Gastroesophageal sphincter (tissue), 4 donors: ENCODE measurements around the gene TUBB4A. TPM values are rescaled to one million over a fixed set of nuclear protein-coding genes. Genes with fewer than 3 reads are reported as not detected.
A peak's percentile ranks its signal among the peaks of the same experiment; 100 is the strongest.

Source experiments
- ATAC-seq: fragments of 150-250 bp; one replicate; pipeline ENCODE4 v1.9.1; 2016; ENCODE audit warnings: mild to moderate bottlenecking, moderate library complexity
- H3K27ac ChIP-seq, 4 donors: fragments of 200-600 bp; sonication (generic) in 3 of 4; 1 replicate in 3 of 4; 2 replicates in 1 of 4; pipeline ENCODE4 v1.5.1; 2016 to 2019
- H3K27me3 ChIP-seq: fragments of 200-600 bp; sonication (generic); one replicate; pipeline ENCODE4 v1.5.1; 2019
- H3K36me3 ChIP-seq, 2 donors: fragments of 200-600 bp; sonication (generic); one replicate each; pipeline ENCODE4 v1.5.1; 2019; ENCODE audit warnings: control low read depth in 1 of 2
- H3K4me1 ChIP-seq, 3 donors: fragments of 200-600 bp; sonication (generic); 1 replicate in 2 of 3; 2 replicates in 1 of 3; pipeline ENCODE4 v1.5.1; 2016 to 2019; ENCODE audit warnings: control low read depth in 2 of 3
- H3K4me3 ChIP-seq, 2 donors: fragments of 200-600 bp; sonication (generic); one replicate each; pipeline ENCODE4 v1.5.1; 2019; ENCODE audit warnings: mild to moderate bottlenecking in 1 of 2, moderate library complexity in 1 of 2
- H3K9me3 ChIP-seq, 3 donors: fragments of 200-600 bp; sonication (generic); one replicate each; pipeline ENCODE4 v1.5.1; 2017 to 2019; ENCODE audit warnings: control low read depth in 2 of 3
- EP300 ChIP-seq: sonication (generic); formaldehyde crosslinking; IDR thresholded peaks from one replicate; pipeline ENCODE4 v1.6.1; 2017; ENCODE audit warnings: antibody characterized with exemption, mild to moderate bottlenecking
- POLR2A ChIP-seq, 2 donors: fragments of 450-650 bp; IDR thresholded peaks; one replicate each; pipeline ENCODE4 v1.6.1; 2017; ENCODE audit warnings: antibody characterized with exemption in 2 of 2, mild to moderate bottlenecking in 2 of 2, moderate library complexity in 1 of 2
- POLR2AphosphoS5 ChIP-seq: sonication (generic); formaldehyde crosslinking; IDR thresholded peaks from one replicate; pipeline ENCODE4 v1.6.1; 2017; ENCODE audit warnings: antibody characterized with exemption
- WGBS, 2 donors: methylation state at CpG; one replicate each; pipeline ENCODE4 v1.1.5; 2018; ENCODE audit warnings: low coverage in 1 of 2; 5-methylcytosine and 5-hydroxymethylcytosine counted together
- total RNA-seq, 4 donors: library from RNA; depleted of rRNA; stranded (reverse); fragments of >200 nt; gene quantifications; one replicate each; pipeline ENCODE4 v1.1.0, GENCODE V29; 2016
- TF ChIP-seq, protein P1 (sequence below), 4 experiments: fragments of 200-600 bp in 2 of 4; fragments of 450-650 bp in 2 of 4; sonication (generic) in 1 of 4; IDR thresholded peaks; one replicate each; pipeline ENCODE4 v1.5.1; 2017 to 2019; ENCODE audit warnings: antibody characterized with exemption in 4 of 4, mild to moderate bottlenecking in 2 of 4, moderate library complexity in 2 of 4

Gene TUBB4A
- total RNA-seq, 4 donors from 2014 or later: 1.2 to 3.2 (median 2.2) TPM

DNA sequence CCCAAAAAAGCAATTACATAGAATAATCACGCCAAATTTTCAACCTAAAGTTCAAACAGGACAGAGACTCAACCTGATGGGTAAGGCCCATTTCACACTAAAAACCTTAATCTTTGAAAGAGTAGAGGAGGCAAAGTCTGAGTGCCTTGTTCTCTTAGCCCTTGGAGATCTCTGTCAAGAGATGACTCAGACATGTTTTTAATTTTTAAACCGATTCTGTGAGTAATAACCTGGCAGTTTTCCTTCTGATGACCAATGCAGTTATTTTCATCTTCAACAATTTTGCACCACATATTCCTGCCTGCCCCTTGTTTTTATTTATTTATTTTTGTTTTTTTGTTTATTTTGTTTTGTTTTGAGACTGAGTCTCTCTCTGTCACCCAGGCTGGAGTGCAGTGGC lies 17.2 kb upstream of the TUBB4A start:
- no peaks in the 10 kb centered on the region for H3K36me3 ChIP-seq
- 21 to 33% methylated on average over 2 of the region's 2 CpGs for WGBS, 2 donors
- peaks cover 0 to 19% (median 0%) of the 10 kb centered on the region in 3 donors for H3K4me1 ChIP-seq
- ATAC-seq: no peak
- H3K9me3 ChIP-seq: no peaks in the 10 kb centered on the region
- H3K4me3 ChIP-seq: no peak overlapping the region
- H3K27ac ChIP-seq: no peak overlapping the region
- TF ChIP-seq POLR2A (IDR thresholded peaks at IDR 0.05): no peak
- TF ChIP-seq, protein P1, sequence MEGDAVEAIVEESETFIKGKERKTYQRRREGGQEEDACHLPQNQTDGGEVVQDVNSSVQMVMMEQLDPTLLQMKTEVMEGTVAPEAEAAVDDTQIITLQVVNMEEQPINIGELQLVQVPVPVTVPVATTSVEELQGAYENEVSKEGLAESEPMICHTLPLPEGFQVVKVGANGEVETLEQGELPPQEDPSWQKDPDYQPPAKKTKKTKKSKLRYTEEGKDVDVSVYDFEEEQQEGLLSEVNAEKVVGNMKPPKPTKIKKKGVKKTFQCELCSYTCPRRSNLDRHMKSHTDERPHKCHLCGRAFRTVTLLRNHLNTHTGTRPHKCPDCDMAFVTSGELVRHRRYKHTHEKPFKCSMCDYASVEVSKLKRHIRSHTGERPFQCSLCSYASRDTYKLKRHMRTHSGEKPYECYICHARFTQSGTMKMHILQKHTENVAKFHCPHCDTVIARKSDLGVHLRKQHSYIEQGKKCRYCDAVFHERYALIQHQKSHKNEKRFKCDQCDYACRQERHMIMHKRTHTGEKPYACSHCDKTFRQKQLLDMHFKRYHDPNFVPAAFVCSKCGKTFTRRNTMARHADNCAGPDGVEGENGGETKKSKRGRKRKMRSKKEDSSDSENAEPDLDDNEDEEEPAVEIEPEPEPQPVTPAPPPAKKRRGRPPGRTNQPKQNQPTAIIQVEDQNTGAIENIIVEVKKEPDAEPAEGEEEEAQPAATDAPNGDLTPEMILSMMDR (IDR thresholded peaks at IDR 0.05): no peak
- no peak for TF ChIP-seq POLR2AphosphoS5
- no peak for TF ChIP-seq EP300
- H3K27me3 ChIP-seq: peaks cover 20% of the 10 kb centered on the region

DNA sequence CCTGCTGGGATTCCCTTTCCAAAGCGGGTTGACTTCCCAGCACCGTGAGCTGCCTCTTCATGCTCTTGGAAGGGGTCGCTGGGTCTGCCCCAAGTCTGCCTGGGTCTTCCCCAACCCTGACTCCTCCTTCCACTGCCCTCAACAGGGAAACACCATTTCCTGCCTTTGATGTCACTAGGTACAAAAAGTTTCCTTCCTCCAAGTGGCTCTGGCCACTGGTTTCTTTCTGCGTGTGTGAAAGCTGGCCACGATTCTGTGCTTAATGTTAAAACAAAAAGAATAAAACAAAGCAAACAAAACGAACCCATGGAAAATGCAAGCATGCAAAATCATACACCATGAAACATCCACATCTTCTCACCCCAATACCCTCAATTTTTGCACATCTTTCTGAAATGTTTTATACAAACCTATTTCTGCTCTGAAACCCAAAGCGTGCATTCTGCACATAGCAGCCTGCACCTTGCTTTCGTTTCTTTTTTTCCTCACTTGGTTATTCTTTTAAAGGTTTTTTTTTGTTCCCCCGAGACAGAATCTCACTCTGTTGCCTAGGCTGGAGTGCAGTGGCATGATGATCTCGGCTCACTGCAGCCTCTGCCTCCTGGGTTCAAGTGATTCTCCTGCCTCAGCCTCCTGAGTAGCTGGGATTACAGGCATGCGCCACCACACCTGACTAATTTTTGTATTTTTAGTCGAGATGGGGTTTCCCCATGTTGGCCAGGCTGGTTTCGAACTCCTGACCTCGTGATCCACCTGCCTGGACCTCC lies 16.2 kb upstream of the TUBB4A start:
- no peak for ATAC-seq
- no peaks in the 10 kb centered on the region for H3K36me3 ChIP-seq
- H3K9me3 ChIP-seq: no peaks in the 10 kb centered on the region
- H3K27me3 ChIP-seq: peaks cover 20% of the 10 kb centered on the region
- H3K4me1 ChIP-seq: peaks cover 0 to 19% (median 0%) of the 10 kb centered on the region in 3 donors
- TF ChIP-seq, protein P1 (IDR thresholded peaks at IDR 0.05): no peak
- TF ChIP-seq EP300: no peak
- TF ChIP-seq POLR2A (IDR thresholded peaks at IDR 0.05): no peak
- no peak for TF ChIP-seq POLR2AphosphoS5
- H3K4me3 ChIP-seq: no peak overlapping the region
- WGBS, 2 donors: 52 to 53% methylated on average over 8 to 13 of the region's 14 CpGs
- H3K27ac ChIP-seq: no peak overlapping the region

DNA sequence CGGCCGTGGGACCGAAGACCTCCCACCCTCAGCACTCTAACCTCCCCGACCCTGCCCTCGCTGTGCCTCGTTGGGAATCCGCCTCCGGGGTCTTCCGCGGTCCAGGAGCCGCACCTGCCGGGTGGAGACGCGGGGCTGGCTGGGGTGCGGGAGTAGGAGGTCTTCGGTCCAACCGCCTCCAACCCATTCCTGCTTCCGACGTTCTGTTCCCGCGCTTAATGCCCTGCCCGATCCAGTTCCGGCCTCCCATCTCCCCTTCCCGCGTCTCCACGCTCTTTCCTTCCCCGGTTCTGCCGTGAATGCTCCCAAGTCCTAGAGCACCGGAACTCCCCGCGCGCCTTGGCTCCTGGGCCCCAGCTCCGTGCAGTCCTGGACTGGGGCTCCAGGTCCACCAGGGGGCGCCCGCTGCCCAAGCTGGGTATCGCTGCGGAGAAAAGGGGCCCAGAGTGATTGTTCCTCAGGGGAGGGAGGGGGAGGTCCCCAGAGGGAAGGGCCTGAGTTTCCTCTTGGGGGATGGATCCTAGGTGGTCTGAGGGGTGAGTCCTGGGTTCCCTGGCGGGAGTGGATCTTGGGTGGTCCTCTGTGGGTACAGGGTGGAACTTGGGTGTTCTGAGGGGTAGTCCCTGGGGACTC lies 14.7 kb upstream of the TUBB4A start:
- peak; percentile 87 for ATAC-seq
- Histone ChIP-seq H3K36me3 (no peaks in the 10 kb centered on the region), H3K4me3 (peak overlapping the region; percentile 48 to 65), H3K27me3 (peaks cover 12% of the 10 kb centered on the region), H3K9me3 (no peaks in the 10 kb centered on the region), H3K4me1 (peaks cover 0 to 19% (median 0%) of the 10 kb centered on the region in 3 donors), H3K27ac (peak overlapping the region in 3 of 4 donors; percentile 64 to 87 (median 79))
- whole genome bisulfite sequencing, 2 donors: 10% methylated on average over 2 of the region's 38 CpGs; no CpG with 5 or more reads in 1 of the 2 donors
- TF ChIP-seq POLR2A (IDR thresholded peaks at IDR 0.05): no peak
- TF ChIP-seq EP300: no peak
- no peak for TF ChIP-seq POLR2AphosphoS5
- TF ChIP-seq, protein P1 (IDR thresholded peaks at IDR 0.05): peak in 3 of 4 experiments; percentile 92 to 99 (median 93)

DNA sequence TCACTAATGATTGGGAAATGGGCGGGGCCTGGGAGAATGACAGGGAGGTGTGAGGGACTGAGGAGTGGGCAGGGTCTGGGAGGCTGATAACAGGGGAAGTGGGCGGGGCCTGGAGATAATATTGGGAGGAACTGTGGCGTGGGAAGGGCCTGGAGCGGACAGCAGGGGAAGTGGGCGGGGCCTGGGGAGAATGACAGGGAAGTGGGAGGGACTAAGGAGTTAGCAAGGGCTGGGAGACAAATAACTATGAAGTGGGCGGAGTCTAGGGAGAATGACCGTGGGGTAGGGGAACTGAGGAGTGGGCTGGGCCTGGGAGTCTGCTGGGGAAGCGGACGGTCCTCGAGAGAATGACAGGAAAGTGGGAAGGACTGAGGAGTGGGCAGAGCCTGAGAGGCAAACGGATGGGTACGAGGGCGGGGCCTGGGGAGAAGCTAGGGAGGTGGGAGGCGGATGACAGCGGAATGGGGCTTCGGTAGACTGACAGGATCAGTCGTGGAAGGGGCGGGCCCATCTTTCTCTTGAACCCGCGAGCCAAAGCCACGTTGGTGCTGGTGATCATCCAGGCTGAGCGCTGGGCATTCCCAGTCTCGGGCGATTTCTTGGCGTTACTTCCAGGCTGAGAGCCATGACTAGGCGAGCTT lies 14.0 kb upstream of the TUBB4A start:
- 0% methylated on average over 11 to 20 of the region's 26 CpGs for whole genome bisulfite sequencing, 2 donors
- no peak for TF ChIP-seq POLR2AphosphoS5
- TF ChIP-seq, protein P1 (IDR thresholded peaks at IDR 0.05): no peak
- no peak for TF ChIP-seq POLR2A (IDR thresholded peaks at IDR 0.05)
- TF ChIP-seq EP300: no peak
- no peaks in the 10 kb centered on the region for H3K36me3 ChIP-seq
- H3K27ac ChIP-seq: peak overlapping the region in 3 of 4 donors; percentile 64 to 87 (median 79)
- H3K27me3 ChIP-seq: peaks cover 12% of the 10 kb centered on the region
- ATAC-seq: peak; percentile 87
- peak overlapping the region; percentile 48 to 65 for H3K4me3 ChIP-seq
- H3K4me1 ChIP-seq: peaks cover 0 to 19% (median 0%) of the 10 kb centered on the region in 3 donors
- H3K9me3 ChIP-seq: no peaks in the 10 kb centered on the region
